ENCODE data around the gene NHERF2. TPM values are rescaled to one million over a fixed set of nuclear protein-coding genes. Genes with fewer than 3 reads are reported as not detected.

NHERF2 gene
- total and polyA plus RNA-seq, 9 of the 15 experiments (the other 6 are each of a cell fraction or from before 2014, with no cell fraction given) = 0.15 to 42.0 (median 12.5) TPM

- TF ChIP-seq E2F4 (CRISPR knock-in tag; IDR thresholded peaks at IDR 0.05; ENCODE audit: low read depth) (peak; percentile 78; the same call in 1 of the 2 replicates), THRB (CRISPR knock-in tag; conservative IDR thresholded peaks at IDR 0.05) (no peak), NFIX (CRISPR knock-in tag; IDR thresholded peaks at IDR 0.05; ENCODE audit: low read depth) (no peak), ZBTB5 (IDR thresholded peaks at IDR 0.05) (no peak), ATF7 (IDR thresholded peaks at IDR 0.05) (peak; percentile 71; the same call in 1 of the 2 replicates), TGIF2 (CRISPR knock-in tag; IDR thresholded peaks at IDR 0.05) (no peak; the same call in 1 of the 2 replicates), HMBOX1 (IDR thresholded peaks at IDR 0.05) (no peak), SIRT6 (IDR thresholded peaks at IDR 0.05; ENCODE audit: low read depth, low read length) (no peak), SNIP1 (IDR thresholded peaks at IDR 0.05; ENCODE audit: low read depth) (no peak), ZNF586 (CRISPR knock-in tag; conservative IDR thresholded peaks at IDR 0.05) (no peak), FOXA1 (IDR thresholded peaks at IDR 0.05; ENCODE audit: borderline replicate concordance) (no peak), UBTF (IDR thresholded peaks at IDR 0.05; ENCODE audit: borderline replicate concordance in 1 of 2, low read depth in 2 of 2, low read length in 2 of 2) (0 out of 4 replicates have a peak, but pooled peaks of 1 of the 2 experiments have one; percentile 25), CREB5 (CRISPR knock-in tag; IDR thresholded peaks at IDR 0.05) (no peak)
Measured at GRCh38 chr16:1983544-1984346, 43.0 kb upstream of the NHERF2 start, which contains the start of gene GFER (continued).

Measured in K562 (cell line).